OCI-M1 (cell line): ENCODE data around the gene MBP.
A peak's percentile ranks its signal among the peaks of the same experiment; 100 is the strongest.

Source experiments
- DNase-seq: peaks from one replicate; lab custom pipeline; 2025; lab: John Stamatoyannopoulos, UW

MBP gene

GRCh38 chr18:77114415-77115191 is 18.0 kb downstream of the MBP start:
- peak; percentile 90 for DNase-seq

GRCh38 chr18:77114152-77114414 is 18.5 kb downstream of the MBP start:
- DNase-seq = no peak

GRCh38 chr18:77113361-77114151 is 19.0 kb downstream of the MBP start:
- DNase-seq = no peak

- DNase-seq = no peak
Measured at GRCh38 chr18:77112747-77113092, 19.9 kb downstream of the MBP start.

- no peak for DNase-seq
Measured at GRCh38 chr18:77111951-77112746, 20.4 kb downstream of the MBP start.

- DNase-seq = no peak
Measured at GRCh38 chr18:77111449-77111848, 21.1 kb downstream of the MBP start.

- DNase-seq = no peak
Measured at GRCh38 chr18:77110936-77111335, 21.6 kb downstream of the MBP start.

- DNase-seq = no peak
Measured at GRCh38 chr18:77110400-77110799, 22.2 kb downstream of the MBP start.

GRCh38 chr18:77109648-77110019 is 22.9 kb downstream of the MBP start:
- no peak for DNase-seq

GRCh38 chr18:77108821-77109647 is 23.5 kb downstream of the MBP start:
- DNase-seq = no peak

GRCh38 chr18:77108001-77108692 is 24.4 kb downstream of the MBP start:
- DNase-seq = peak; percentile 74

- no peak for DNase-seq
Measured at GRCh38 chr18:77107292-77107691, 25.3 kb downstream of the MBP start.

- DNase-seq = peak; percentile 79
Measured at GRCh38 chr18:77106331-77106730, 26.3 kb downstream of the MBP start.

- no peak for DNase-seq
Measured at GRCh38 chr18:77105680-77106079, 26.9 kb downstream of the MBP start.

GRCh38 chr18:77105028-77105427 is 27.6 kb downstream of the MBP start:
- no peak for DNase-seq

GRCh38 chr18:77103991-77104531 is 28.5 kb downstream of the MBP start:
- DNase-seq = no peak

- DNase-seq = no peak
Measured at GRCh38 chr18:77103187-77103850, 29.3 kb downstream of the MBP start.

GRCh38 chr18:77102259-77103040 is 30.1 kb downstream of the MBP start:
- DNase-seq = peak; percentile 66

GRCh38 chr18:77101410-77102258 is 30.9 kb downstream of the MBP start:
- DNase-seq = peak; percentile 20
